HG02610 (cell line): ENCODE measurements around the gene POFUT1.

ENCODE experiments used
- ATAC-seq: cut with Tn5 transposase; IDR thresholded peaks from one replicate; pipeline ENCODE4 v1.9.1; 2021; ENCODE audit warnings: mild to moderate bottlenecking, moderate library complexity; ENCODE audit not compliant: unreplicated experiment

Gene POFUT1

DNA sequence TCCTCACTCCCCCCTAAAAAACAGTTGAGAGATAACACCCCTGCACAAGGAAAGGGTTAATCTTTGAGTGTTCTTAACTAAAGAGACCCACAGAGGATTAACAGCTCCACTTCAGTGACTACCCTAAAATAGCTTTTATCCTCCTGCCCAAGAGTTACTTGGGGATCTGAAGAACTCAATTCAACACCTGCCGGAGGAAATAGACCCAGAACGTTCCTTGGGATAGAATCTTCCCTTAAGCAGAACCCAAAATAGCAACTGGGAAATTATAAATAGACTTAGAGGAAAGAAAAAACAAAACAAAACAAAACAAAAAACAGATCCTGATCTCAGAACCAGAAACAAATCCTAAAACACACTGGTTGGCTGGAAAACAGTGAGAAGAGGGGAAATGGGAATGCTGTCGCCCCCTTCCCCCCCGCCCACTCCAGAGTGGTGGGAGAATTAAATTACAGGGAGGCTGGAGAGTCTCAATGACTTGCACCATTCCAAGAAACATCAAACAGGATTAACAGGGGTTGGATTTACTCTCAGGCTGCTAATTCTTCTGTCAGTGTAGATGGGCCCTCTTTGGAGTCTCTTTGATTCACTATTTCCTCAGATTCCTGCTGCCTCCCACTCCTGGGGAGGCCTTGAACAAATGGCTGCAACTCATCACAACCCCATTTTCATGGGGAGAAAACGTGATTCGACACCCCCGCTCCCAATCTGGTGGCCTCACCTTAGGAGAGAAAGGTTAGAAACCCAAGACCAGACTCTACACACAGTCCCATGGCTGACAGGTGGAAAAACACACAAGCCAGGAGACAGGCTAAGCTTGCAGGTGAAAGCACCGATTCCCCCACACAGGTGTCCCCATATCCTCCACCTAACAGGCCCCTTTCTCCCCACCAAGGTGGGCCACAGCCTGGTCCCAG is 1.6 kb upstream of the POFUT1 start:
- ATAC-seq = no peak

DNA sequence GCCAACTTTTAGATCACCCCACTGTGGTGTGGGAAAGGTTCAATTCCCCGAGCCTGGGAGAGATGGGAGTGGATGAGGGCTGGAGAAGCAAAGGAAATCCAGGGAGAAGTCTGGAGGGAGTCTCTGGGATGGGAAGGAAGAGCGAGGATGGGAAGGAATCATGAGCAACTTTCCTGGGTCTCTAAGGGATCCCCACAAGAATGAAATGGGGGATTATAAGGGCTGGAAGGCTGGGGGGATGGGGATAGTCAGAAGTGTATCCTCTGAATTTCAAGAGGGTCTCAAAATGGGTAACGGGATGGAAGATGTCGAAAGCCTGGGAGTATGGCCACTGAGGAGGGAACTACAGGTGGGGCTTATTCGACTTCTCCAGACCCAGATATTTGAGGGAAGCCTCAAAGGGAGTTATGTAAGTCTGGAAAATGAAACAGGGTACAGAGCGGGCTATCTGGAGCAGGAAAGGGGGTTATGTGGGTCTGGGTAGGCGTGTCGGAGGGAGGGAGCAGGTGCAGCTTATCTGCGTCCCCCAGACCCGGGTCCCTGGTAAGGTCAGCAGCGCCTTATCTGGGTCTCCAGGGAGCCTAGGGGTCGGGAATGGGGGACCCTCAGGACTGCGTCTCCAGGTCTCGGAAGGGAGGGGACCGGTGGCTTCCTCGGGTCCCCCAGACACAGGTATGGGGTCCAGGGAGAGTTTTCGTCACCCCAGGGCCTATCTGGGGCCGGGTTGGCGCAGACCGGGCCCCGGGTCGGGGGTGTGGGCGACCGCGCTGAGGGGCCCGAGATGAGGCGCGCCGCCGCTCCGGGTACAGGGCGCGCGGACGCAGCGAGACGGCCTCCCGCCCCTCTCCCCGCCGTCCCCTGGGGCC is 687 bp upstream of the POFUT1 start:
- ATAC-seq = peak; percentile 24

GRCh38 chr20:32208499-32209154 is 947 bp downstream of the POFUT1 start:
- no peak for ATAC-seq

GRCh38 chr20:32209850-32210605 is 2.3 kb downstream of the POFUT1 start:
- no peak for ATAC-seq

- no peak for ATAC-seq
These were observed 6.2 kb downstream of the POFUT1 start for GRCh38 chr20:32213870-32214269.

- no peak for ATAC-seq
These were observed 7.5 kb downstream of the POFUT1 start for GRCh38 chr20:32215147-32215546.

DNA sequence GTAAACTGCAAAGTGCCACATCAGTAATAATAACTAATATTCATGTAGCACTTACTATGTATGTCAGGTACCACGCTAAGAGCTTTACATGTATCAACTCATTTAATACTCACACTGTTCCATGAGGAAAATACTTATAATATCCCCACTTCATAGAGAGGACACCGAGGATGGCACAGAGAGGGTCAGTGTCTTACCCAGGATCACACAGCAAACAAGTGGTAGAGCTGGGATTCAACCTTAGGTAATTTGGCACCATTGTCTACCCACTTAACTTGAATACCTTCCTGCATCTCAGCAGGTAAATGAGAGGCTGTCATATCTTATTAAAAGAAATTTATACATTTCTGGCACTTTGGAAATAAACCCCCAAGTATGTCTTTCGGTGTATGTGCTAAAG is 8.0 kb downstream of the POFUT1 start:
- no peak for ATAC-seq

- no peak for ATAC-seq
These were observed 8.8 kb downstream of the POFUT1 start for GRCh38 chr20:32216179-32217142.

GRCh38 chr20:32218156-32218900 is 10.6 kb downstream of the POFUT1 start:
- no peak for ATAC-seq

GRCh38 chr20:32224463-32224862 is 16.8 kb downstream of the POFUT1 start:
- no peak for ATAC-seq

DNA sequence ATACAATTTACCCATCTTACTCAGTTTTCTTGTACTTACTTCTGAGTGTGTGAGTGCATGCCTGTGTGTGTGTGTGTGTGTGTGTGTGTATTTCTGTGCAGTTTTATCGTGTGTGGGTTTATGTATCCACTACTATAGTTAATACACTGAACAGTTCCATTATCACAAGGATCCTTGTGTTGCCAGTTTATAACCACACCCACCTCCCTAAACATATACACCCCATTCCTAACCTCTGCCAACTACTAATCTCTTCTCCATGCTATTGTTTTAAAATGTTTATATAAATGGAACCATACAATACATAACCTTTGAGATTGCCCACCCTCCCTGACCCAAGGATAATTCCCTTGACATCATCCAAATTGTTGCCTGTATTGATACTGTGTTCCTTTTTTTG is 18.7 kb downstream of the POFUT1 start:
- no peak for ATAC-seq

DNA sequence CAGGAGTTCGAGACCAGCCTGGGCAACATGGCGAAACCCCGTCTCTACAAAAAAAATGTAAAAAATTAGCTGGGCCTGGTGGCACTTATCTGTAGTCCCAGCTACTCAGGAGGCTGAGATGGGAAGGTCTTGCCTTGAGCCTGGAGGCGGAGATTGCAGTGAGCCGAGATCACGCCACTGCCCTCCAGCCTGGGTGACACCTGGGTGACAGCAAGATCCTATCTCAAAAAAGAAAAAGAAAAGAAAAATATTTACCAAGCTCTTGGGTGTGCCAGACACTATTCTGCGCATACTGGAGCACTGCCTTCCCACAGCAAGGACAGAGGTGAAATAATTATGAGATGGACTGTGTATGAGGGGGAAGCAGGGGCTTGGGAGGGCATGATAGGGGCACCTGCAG is 19.6 kb downstream of the POFUT1 start:
- no peak for ATAC-seq

GRCh38 chr20:32227744-32228688 is 20.3 kb downstream of the POFUT1 start:
- ATAC-seq = no peak

DNA sequence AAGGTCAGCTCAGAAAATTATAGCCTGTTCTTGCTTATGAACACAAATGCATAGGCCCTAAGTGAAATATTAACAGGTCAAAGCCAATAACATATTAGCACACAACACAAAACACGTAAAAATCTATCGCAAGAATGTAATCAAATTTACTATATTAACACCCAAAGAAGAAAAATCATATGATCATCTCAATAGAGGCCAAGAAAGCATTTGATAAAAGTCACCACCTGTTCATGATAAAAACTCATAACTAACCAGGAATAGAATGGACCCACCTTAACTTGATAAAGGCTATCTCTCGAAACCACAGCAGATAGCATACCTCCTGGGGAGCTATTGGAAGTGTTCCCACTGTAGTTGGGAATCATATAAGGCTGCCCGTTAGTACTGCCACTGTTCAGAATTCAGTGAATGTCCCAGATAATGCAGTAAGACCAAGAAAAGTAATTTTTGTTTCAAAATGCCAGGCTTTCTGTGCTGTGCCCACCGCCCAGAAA is 21.6 kb downstream of the POFUT1 start:
- ATAC-seq = no peak

GRCh38 chr20:32230707-32231106 is 23.0 kb downstream of the POFUT1 start:
- no peak for ATAC-seq

- ATAC-seq = no peak
These were observed 23.6 kb downstream of the POFUT1 start for GRCh38 chr20:32231245-32231644.

DNA sequence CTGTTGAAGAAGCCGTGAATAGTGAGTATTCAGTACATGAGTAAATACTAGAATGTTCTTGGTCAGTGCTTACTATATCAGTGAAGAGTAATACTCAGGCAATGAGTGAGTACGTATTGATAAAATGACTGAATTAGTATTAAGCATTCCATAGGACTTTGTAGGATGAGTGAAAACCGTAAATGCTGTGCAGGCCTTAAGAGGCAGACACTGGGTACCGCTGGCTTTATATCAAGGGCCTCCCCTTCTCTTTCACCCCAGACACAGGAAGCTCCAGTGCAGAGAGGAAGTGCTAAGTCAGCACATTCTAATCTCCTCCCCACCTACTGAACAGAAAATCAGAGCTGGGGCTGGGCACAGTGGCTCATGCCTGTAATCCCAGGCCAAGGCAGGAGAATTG is 24.2 kb downstream of the POFUT1 start:
- ATAC-seq = no peak
